Lower leg skin (tissue), 3 donors: ENCODE measurements around the gene SMG1.
"Not testable (repeated sequence)": the region's sequence is repeated elsewhere in the genome, so short reads cannot be mapped to it uniquely, and the experiment has no call there.

Experiments
- POLR2A ChIP-seq, 2 donors: fragments of 450-650 bp; IDR thresholded peaks; one replicate each; pipeline ENCODE4 v1.6.1; 2016 to 2017; ENCODE audit warnings: antibody characterized with exemption in 2 of 2, mild to moderate bottlenecking in 1 of 2, moderate library complexity in 1 of 2
- TF ChIP-seq, protein P1 (sequence below), 3 donors: fragments of 450-650 bp; IDR thresholded peaks; one replicate each; pipeline ENCODE4 v1.5.1; 2016; ENCODE audit warnings: antibody characterized with exemption in 3 of 3, mild to moderate bottlenecking in 3 of 3, moderate library complexity in 2 of 3

GRCh38 chr16:18780460-18781026 is 145.7 kb downstream of the SMG1 start:
- TF ChIP-seq, protein P1, sequence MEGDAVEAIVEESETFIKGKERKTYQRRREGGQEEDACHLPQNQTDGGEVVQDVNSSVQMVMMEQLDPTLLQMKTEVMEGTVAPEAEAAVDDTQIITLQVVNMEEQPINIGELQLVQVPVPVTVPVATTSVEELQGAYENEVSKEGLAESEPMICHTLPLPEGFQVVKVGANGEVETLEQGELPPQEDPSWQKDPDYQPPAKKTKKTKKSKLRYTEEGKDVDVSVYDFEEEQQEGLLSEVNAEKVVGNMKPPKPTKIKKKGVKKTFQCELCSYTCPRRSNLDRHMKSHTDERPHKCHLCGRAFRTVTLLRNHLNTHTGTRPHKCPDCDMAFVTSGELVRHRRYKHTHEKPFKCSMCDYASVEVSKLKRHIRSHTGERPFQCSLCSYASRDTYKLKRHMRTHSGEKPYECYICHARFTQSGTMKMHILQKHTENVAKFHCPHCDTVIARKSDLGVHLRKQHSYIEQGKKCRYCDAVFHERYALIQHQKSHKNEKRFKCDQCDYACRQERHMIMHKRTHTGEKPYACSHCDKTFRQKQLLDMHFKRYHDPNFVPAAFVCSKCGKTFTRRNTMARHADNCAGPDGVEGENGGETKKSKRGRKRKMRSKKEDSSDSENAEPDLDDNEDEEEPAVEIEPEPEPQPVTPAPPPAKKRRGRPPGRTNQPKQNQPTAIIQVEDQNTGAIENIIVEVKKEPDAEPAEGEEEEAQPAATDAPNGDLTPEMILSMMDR (IDR thresholded peaks at IDR 0.05), result not testable (repeated sequence)
- not testable (repeated sequence) for TF ChIP-seq POLR2A (IDR thresholded peaks at IDR 0.05)
